ENCODE data around the gene LUZP2. TPM values are rescaled to one million over a fixed set of nuclear protein-coding genes. Genes with fewer than 3 reads are reported as not detected.

LUZP2 gene
- total and polyA plus RNA-seq, 2 donors (not counting 1 experiment from before 2014, with no cell fraction given) = not detected

- intact Hi-C loops (cut with micrococcal nuclease) = no loop called here
These were observed 242.1 kb downstream of the LUZP2 start for GRCh38 chr11:24738972-24739371.

GRCh38 chr11:24739637-24740036 lies 242.8 kb downstream of the LUZP2 start:
- no peaks in the 10 kb centered on the region for H3K27me3 ChIP-seq (replicated peaks in 1 of 4; ENCODE audit: control extremely low read depth in 1 of 4, control insufficient read depth in 3 of 4, insufficient read depth in 4 of 4, low read length in 3 of 4)
- WGBS (ENCODE audit: insufficient coverage) = no CpG with 5 or more reads among the region's 4 CpGs
- no peaks in the 10 kb centered on the region for H3K36me3 ChIP-seq (replicated peaks in 1 of 2; ENCODE audit: control extremely low read depth in 1 of 2, control insufficient read depth in 1 of 2, extremely low read depth in 1 of 2, insufficient read depth in 2 of 2, low read length in 1 of 2)
- POLR2A ChIA-PET = no interaction called here
- Mint-ChIP-seq H3K9me3 (ENCODE audit: insufficient read depth) (no peaks in the 10 kb centered on the region), H3K27ac (no peak overlapping the region), H3K27me3 (no peaks in the 10 kb centered on the region), H3K4me1 (peaks cover 8% of the 10 kb centered on the region), H3K4me3 (no peak overlapping the region)
- CTCF ChIA-PET = no interaction called here
- no peak overlapping the region for H3K4me2 ChIP-seq (replicated peaks; ENCODE audit: low read depth, low read length, poor library complexity, severe bottlenecking)
- no peak overlapping the region for H3K4me3 ChIP-seq (ENCODE audit: control extremely low read depth in 1 of 5, extremely low read depth in 1 of 5, insufficient read depth in 1 of 5, low read depth in 2 of 5, low read length in 4 of 5)
- DNase-seq = no peak
- TF ChIP-seq EZH2 (IDR thresholded peaks at IDR 0.05; ENCODE audit: borderline replicate concordance, insufficient read depth, low read depth, low read length, poor library complexity, severe bottlenecking) = no peak
- no peak for TF ChIP-seq CTCF (IDR thresholded peaks at IDR 0.05)
- no peaks in the 10 kb centered on the region for H4K20me1 ChIP-seq (ENCODE audit: control insufficient read depth, insufficient read depth, low read length, poor library complexity, severe bottlenecking)
- intact Hi-C loops (cut with micrococcal nuclease) = no loop called here
- peaks cover 0 to 9% of the 10 kb centered on the region in 2 donors for H3K4me1 ChIP-seq (ENCODE audit: control insufficient read depth in 2 of 2, insufficient read depth in 2 of 2, low read length in 2 of 2)
- H3K27ac ChIP-seq (ENCODE audit: low read length in 2 of 2) = no peak overlapping the region
- H3K9me3 ChIP-seq (ENCODE audit: control extremely low read depth in 1 of 3, control insufficient read depth in 2 of 3, insufficient read depth in 1 of 3, low read length in 2 of 3) = no peaks in the 10 kb centered on the region
- no peak overlapping the region for H2AFZ ChIP-seq (ENCODE audit: insufficient read depth, low read depth, low read length, poor library complexity, severe bottlenecking)
- no peaks in the 10 kb centered on the region for H3K79me2 ChIP-seq (ENCODE audit: control insufficient read depth, insufficient read depth, low read length)
- no peak for ATAC-seq (ENCODE audit: low read depth)
- H3K9ac ChIP-seq (ENCODE audit: low read length) = no peak overlapping the region

More at GRCh38 chr11:24738972-24739371, 242.1 kb downstream of the LUZP2 start:
- Histone ChIP-seq H2AFZ (ENCODE audit: insufficient read depth, low read depth, low read length, poor library complexity, severe bottlenecking) (no peak overlapping the region), H3K27me3 (replicated peaks in 1 of 4; ENCODE audit: control extremely low read depth in 1 of 4, control insufficient read depth in 3 of 4, insufficient read depth in 4 of 4, low read length in 3 of 4) (no peaks in the 10 kb centered on the region), H3K9ac (ENCODE audit: low read length) (no peak overlapping the region), H3K4me2 (replicated peaks; ENCODE audit: low read depth, low read length, poor library complexity, severe bottlenecking) (no peak overlapping the region), H3K4me1 (ENCODE audit: control insufficient read depth in 2 of 2, insufficient read depth in 2 of 2, low read length in 2 of 2) (peaks cover 0 to 5% of the 10 kb centered on the region in 2 donors), H3K27ac (ENCODE audit: low read length in 2 of 2) (no peak overlapping the region), H3K79me2 (ENCODE audit: control insufficient read depth, insufficient read depth, low read length) (no peaks in the 10 kb centered on the region), H3K9me3 (ENCODE audit: control extremely low read depth in 1 of 3, control insufficient read depth in 2 of 3, insufficient read depth in 1 of 3, low read length in 2 of 3) (no peaks in the 10 kb centered on the region), H3K36me3 (replicated peaks in 1 of 2; ENCODE audit: control extremely low read depth in 1 of 2, control insufficient read depth in 1 of 2, extremely low read depth in 1 of 2, insufficient read depth in 2 of 2, low read length in 1 of 2) (no peaks in the 10 kb centered on the region), H3K4me3 (ENCODE audit: control extremely low read depth in 1 of 5, extremely low read depth in 1 of 5, insufficient read depth in 1 of 5, low read depth in 2 of 5, low read length in 4 of 5) (no peak overlapping the region), H4K20me1 (ENCODE audit: control insufficient read depth, insufficient read depth, low read length, poor library complexity, severe bottlenecking) (no peaks in the 10 kb centered on the region)
- ChIA-PET CTCF (no interaction called here), POLR2A (no interaction called here)
- peaks cover 5% of the 10 kb centered on the region for H3K4me1 Mint-ChIP-seq
- DNase-seq (no peak), ATAC-seq (ENCODE audit: low read depth) (no peak)
- H3K4me3 Mint-ChIP-seq = no peak overlapping the region
- 0% methylated on average over 2 of the region's 2 CpGs for WGBS (ENCODE audit: insufficient coverage)
- no peak overlapping the region for H3K27ac Mint-ChIP-seq
- H3K27me3 Mint-ChIP-seq = no peaks in the 10 kb centered on the region
- no peaks in the 10 kb centered on the region for H3K9me3 Mint-ChIP-seq (ENCODE audit: insufficient read depth)
- no peak for TF ChIP-seq EZH2 (IDR thresholded peaks at IDR 0.05; ENCODE audit: borderline replicate concordance, insufficient read depth, low read depth, low read length, poor library complexity, severe bottlenecking)
- TF ChIP-seq CTCF (IDR thresholded peaks at IDR 0.05) = no peak
